Osteoblast (primary cell): ENCODE results near the gene AP2B1. TPM values are rescaled to one million over a fixed set of nuclear protein-coding genes. Genes with fewer than 3 reads are reported as not detected.

Source experiments
- DNase-seq: peaks from one replicate; pipeline ENCODE4 v3.0.0; 2011; ENCODE audit warnings: low spot score, mixed read lengths; ENCODE audit not compliant: insufficient read length; ENCODE audit errors: missing footprints
- H2AFZ ChIP-seq: 2 replicates; pipeline ENCODE4 v1.6.0; 2011; ENCODE audit warnings: mild to moderate bottlenecking, low read length
- H3K27ac ChIP-seq: 2 replicates; pipeline ENCODE4 v1.5.1; 2011; ENCODE audit warnings: mild to moderate bottlenecking, low read depth, low read length, moderate library complexity
- H3K27me3 ChIP-seq: 2 replicates; pipeline ENCODE4 v1.6.0; 2012; ENCODE audit warnings: mild to moderate bottlenecking, control low read depth, inconsistent platforms, low read length, moderate library complexity; ENCODE audit not compliant: insufficient read depth
- H3K36me3 ChIP-seq: 2 replicates; pipeline ENCODE4 v1.5.1; 2011; ENCODE audit warnings: mild to moderate bottlenecking, low read length, control low read depth, moderate library complexity; ENCODE audit not compliant: insufficient read depth
- H3K4me1 ChIP-seq: 2 replicates; pipeline ENCODE4 v1.5.1; 2011; ENCODE audit warnings: mild to moderate bottlenecking, low read length, control low read depth, moderate library complexity; ENCODE audit not compliant: insufficient read depth
- H3K4me2 ChIP-seq: 2 replicates; pipeline ENCODE4 v1.6.0; 2011; ENCODE audit warnings: mild to moderate bottlenecking, low read length; ENCODE audit not compliant: insufficient read depth
- H3K4me3 ChIP-seq: fragments of 200-600 bp; sonication (generic); 3 replicates; pipeline ENCODE4 v1.5.1; 2012; ENCODE audit warnings: mild to moderate bottlenecking, low read length, inconsistent platforms; ENCODE audit not compliant: insufficient read depth
- H3K79me2 ChIP-seq: 2 replicates; pipeline ENCODE4 v1.6.0; 2012; ENCODE audit warnings: mild to moderate bottlenecking, low read length, control low read depth, inconsistent platforms; ENCODE audit not compliant: insufficient read depth
- H3K9me3 ChIP-seq: 2 replicates; pipeline ENCODE4 v1.5.1; 2011; ENCODE audit warnings: low read depth, low read length, control low read depth
- H4K20me1 ChIP-seq: 2 replicates; pipeline ENCODE4 v1.6.0; 2012; ENCODE audit warnings: mild to moderate bottlenecking, low read length, control low read depth; ENCODE audit not compliant: insufficient read depth
- total RNA-seq: library from RNA; depleted of rRNA; stranded (reverse); fragments of >200 nt; gene quantifications from 2 replicates; pipeline ENCODE4 v1.2.3, GENCODE V29; 2012
- TF ChIP-seq, protein P1 (sequence below): IDR thresholded peaks from 2 replicates; pipeline ENCODE4 v1.5.1; 2011; ENCODE audit warnings: mild to moderate bottlenecking, low read depth, low read length, moderate library complexity; ENCODE audit errors: extremely low read depth

Gene AP2B1
- total RNA-seq, 1 donor = 84.0 TPM

DNA sequence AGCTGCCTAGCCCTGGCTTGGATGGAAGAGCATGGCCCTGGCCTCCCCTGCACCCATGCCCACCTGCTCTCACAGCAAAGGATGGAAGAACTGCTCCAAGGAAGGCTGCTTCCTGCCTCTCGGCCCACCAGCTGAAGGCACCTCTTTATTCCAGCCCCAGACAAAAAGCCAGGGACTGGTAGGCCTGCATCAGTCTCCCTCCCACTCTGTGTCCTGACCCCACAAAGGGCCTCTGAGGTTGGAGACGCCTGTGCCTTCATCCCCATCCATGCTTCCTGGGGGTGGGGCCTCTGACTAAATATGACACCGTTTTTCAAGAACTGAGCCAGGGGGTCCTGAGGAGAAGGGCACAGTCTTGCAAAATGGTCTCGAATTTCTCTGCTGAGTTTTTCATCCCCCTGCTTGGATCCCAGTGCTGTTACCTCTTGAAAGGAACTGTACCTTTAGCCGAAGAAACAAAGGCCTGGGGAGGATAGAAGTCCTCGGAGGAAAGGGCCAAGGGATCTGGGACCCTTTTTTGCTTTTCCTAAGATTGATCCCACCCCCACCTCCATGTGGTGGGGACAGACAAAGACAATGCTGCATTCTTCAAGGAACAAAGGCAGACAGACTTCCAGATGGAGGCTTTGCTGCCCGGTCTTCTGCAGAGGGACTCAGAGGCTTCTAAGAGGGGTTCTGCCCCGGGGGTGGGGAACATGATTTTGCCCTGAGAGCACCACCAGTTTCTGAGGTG lies 178.8 kb downstream of the AP2B1 start:
- Histone ChIP-seq H3K27me3 (peaks cover 25% of the 10 kb centered on the region), H3K79me2 (no peaks in the 10 kb centered on the region)
- TF ChIP-seq, protein P1, sequence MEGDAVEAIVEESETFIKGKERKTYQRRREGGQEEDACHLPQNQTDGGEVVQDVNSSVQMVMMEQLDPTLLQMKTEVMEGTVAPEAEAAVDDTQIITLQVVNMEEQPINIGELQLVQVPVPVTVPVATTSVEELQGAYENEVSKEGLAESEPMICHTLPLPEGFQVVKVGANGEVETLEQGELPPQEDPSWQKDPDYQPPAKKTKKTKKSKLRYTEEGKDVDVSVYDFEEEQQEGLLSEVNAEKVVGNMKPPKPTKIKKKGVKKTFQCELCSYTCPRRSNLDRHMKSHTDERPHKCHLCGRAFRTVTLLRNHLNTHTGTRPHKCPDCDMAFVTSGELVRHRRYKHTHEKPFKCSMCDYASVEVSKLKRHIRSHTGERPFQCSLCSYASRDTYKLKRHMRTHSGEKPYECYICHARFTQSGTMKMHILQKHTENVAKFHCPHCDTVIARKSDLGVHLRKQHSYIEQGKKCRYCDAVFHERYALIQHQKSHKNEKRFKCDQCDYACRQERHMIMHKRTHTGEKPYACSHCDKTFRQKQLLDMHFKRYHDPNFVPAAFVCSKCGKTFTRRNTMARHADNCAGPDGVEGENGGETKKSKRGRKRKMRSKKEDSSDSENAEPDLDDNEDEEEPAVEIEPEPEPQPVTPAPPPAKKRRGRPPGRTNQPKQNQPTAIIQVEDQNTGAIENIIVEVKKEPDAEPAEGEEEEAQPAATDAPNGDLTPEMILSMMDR = no peak

GRCh38 chr17:35766489-35766877 lies 179.4 kb downstream of the AP2B1 start:
- H3K79me2 ChIP-seq = no peaks in the 10 kb centered on the region
- H2AFZ ChIP-seq = no peak overlapping the region
- TF ChIP-seq, protein P1 = no peak
- H3K4me2 ChIP-seq = no peak overlapping the region
- DNase-seq = peak; percentile 82
- peaks cover 25% of the 10 kb centered on the region for H3K27me3 ChIP-seq
- H3K9me3 ChIP-seq = no peaks in the 10 kb centered on the region
- no peaks in the 10 kb centered on the region for H3K36me3 ChIP-seq
- H4K20me1 ChIP-seq = no peaks in the 10 kb centered on the region
- no peak overlapping the region for H3K4me3 ChIP-seq
- H3K4me1 ChIP-seq = peaks cover 5% of the 10 kb centered on the region
- no peak overlapping the region for H3K27ac ChIP-seq

More for the DNA sequence above, 178.8 kb downstream of the AP2B1 start:
- H3K27ac ChIP-seq = no peak overlapping the region
- no peak overlapping the region for H3K4me3 ChIP-seq
- peak; percentile 62 for DNase-seq
- H3K9me3 ChIP-seq = no peaks in the 10 kb centered on the region
- no peaks in the 10 kb centered on the region for H3K36me3 ChIP-seq
- no peak overlapping the region for H2AFZ ChIP-seq
- H4K20me1 ChIP-seq = no peaks in the 10 kb centered on the region
- H3K4me2 ChIP-seq = no peak overlapping the region
- H3K4me1 ChIP-seq = peaks cover 5% of the 10 kb centered on the region

GRCh38 chr17:35766903-35767510 lies 179.9 kb downstream of the AP2B1 start:
- H3K27ac ChIP-seq = no peak overlapping the region
- H3K4me3 ChIP-seq = no peak overlapping the region
- DNase-seq = peak; percentile 97
- H3K4me2 ChIP-seq = no peak overlapping the region
- H3K79me2 ChIP-seq = no peaks in the 10 kb centered on the region
- TF ChIP-seq, protein P1 = peak; percentile 67
- H3K27me3 ChIP-seq = peaks cover 25% of the 10 kb centered on the region
- H3K36me3 ChIP-seq = no peaks in the 10 kb centered on the region
- H2AFZ ChIP-seq = no peak overlapping the region
- H3K4me1 ChIP-seq = peaks cover 5% of the 10 kb centered on the region
- no peaks in the 10 kb centered on the region for H3K9me3 ChIP-seq
- H4K20me1 ChIP-seq = no peaks in the 10 kb centered on the region

GRCh38 chr17:35768797-35769196 lies 181.7 kb downstream of the AP2B1 start:
- Histone ChIP-seq H4K20me1 (no peaks in the 10 kb centered on the region), H2AFZ (no peak overlapping the region), H3K36me3 (no peaks in the 10 kb centered on the region), H3K27me3 (peaks cover 25% of the 10 kb centered on the region), H3K9me3 (no peaks in the 10 kb centered on the region), H3K4me3 (no peak overlapping the region), H3K79me2 (no peaks in the 10 kb centered on the region), H3K4me1 (peaks cover 8% of the 10 kb centered on the region), H3K4me2 (no peak overlapping the region), H3K27ac (no peak overlapping the region)
- peak; percentile 61 for DNase-seq
- TF ChIP-seq, protein P1 = no peak
